ENCODE measurements around the gene TMEM74B.
"Not testable (repeated sequence)": the region's sequence is repeated elsewhere in the genome, so short reads cannot be mapped to it uniquely, and the experiment has no call there.

TMEM74B gene

DNA sequence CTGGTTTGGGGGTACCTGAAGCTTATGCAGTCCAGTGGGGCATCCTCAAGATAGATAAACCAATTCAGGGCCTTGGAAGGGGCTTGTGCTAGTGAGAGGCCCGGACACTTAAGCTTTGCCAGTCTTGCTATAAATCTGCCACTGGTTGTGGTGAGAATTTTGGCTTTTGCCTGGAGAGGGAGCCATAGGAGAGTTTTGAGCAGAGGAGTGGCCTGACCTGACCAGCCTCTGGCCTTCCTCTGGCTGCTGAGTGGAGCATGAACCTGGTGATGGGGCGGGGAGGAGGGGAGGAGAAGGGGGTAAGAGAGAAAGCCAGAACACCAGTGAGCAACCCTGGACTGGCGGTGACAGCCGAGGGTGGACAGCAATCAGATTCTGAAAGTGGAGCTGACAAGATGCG is 7.1 kb downstream of the TMEM74B start:
- no peak for DNase-seq

- no peak for DNase-seq
These were observed 10.0 kb downstream of the TMEM74B start for GRCh38 chr20:1174787-1175186.

DNA sequence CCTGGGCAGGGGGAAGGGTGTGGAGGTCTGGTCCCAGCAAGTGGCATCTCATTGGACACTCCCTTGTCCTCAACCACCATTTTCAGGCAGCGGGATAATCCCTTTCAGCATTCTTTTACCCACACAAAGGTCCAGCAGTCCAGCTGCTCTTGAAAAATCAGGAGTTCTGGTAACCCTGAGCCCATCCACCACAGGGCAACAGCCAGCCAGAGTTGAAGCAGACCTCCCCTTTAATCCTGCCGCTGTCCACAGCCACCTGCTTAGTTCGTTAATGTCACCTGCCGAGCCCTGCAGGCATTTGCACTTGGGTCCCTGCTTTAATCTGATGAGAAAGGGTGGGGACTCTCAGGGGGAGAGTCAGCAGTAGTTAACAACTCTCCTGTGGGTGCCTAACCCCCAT is 11.1 kb downstream of the TMEM74B start:
- DNase-seq, result no peak

DNA sequence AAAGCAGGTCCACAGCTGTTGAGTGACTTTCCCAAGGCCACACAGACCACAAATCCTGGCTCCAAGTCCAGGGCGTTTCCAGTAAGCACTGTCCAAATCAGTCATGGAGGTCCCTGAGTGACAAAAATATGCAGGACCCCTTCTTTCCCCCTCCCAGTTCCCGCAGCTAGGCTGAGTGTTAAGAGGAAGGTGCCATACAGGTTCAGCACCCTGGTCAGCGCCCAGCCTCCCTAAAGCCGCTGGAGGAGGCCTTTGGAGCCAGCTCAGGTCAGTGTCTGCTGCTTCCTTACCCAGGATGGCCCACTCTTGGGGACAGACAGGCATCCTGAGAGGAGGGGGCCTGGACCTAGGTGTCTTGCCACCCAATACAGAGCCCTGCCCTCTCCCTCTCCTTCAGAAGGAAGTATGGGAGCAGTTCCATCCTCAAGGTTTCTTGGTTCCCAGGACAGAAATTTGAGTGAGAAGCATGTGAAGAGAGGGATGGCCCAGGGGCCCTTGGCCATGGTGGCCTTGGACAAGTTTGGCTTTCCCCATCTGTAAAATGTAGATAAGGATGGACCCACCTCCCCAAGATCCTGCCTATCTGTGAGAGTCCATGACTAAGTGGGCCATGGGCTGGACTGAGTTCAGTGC is 13.2 kb downstream of the TMEM74B start:
- DNase-seq, result no peak

DNA sequence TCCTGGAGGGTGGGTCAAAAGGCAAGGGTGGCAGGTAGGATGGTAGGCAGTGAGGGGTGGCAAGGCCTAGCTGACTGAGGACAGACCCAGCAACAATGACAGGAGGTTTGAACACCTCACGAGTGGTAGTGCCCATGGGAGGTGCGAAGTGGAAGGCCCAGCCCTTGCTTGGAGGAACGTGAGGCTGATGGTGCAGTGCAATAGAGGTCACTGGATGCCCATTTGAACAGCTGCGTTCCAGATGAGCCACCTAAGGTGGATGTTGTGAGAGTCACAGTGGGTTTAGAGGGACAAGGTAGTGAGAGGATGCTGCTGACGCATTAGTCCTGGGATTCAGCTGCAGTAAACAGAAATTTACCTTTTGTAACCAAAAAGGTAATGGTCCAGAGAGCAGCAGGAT is 15.6 kb downstream of the TMEM74B start:
- no peak for DNase-seq

DNA sequence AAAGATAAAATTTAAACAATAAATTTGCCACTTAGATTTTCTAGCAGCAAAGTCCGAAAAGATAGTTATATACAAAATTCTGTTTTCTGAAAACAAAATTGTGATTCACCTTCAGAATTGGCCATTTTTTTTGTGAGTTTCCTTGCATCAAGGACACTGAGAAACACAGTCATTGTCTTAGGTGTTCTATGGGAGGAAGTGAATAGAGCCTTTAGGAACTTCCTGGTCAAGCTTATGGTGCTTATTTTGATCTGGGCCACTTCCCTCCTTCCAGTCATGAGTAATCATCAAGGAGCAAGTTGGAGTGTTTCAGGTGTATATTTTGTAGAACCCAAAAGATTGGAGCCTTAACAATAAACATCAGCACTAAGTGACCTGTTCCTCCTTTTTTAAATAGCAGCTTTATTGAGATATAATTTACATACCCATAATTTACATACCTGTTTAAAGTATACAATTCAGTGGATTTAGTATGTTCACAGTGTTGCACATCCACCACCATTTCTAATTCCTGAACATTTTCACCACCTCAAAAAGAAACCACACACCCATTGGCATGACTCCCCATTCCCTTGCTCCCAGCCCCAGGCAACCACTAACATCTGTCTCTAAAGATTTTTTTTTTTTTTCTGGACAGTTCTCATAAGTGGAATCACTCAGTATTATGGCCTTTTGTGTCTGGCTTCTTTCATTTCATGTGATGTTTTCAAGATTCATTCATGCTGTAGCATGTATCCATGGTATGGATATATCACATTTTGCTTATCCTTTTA is 17.6 kb downstream of the TMEM74B start:
- no peak for DNase-seq

DNA sequence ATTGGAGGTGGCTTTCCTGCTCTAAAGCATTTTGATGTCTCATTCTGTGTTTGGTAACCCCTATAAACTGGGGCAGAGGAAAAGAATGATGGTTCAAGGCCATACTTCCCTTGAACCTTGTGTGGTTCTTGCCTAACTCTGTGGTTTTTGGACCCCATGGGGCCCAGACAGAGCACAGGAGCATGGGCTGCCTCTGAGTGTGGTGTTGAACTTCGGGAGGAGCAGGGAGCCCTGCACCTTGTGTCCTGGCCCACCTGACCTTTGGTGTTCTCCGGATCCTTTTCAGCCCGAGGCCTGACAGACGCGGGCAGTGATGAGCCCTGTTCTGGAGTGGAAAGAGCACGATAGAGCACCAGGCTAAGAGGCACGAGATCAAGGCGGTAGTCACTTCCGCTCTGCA is 18.8 kb downstream of the TMEM74B start:
- no peak for DNase-seq

DNA sequence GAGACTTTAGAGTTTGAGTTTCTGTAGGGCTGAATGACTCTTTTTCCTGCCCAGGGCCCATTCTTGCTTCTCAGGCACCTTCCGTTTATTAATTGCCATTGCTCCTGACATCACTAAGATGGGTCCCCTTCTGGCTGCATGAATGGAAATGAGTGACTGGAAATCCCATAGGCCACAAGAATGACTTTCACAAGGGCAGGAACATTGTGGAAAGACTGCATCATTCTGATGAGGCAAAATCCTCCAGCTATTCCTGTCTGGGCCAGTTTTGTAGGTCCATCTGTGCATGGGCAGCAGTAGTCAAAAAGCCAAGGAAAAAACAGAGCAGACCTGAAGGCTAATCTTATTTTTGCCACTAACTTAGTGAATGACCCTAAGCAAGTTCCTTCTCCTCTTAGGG is 19.3 kb downstream of the TMEM74B start:
- DNase-seq, result no peak

DNA sequence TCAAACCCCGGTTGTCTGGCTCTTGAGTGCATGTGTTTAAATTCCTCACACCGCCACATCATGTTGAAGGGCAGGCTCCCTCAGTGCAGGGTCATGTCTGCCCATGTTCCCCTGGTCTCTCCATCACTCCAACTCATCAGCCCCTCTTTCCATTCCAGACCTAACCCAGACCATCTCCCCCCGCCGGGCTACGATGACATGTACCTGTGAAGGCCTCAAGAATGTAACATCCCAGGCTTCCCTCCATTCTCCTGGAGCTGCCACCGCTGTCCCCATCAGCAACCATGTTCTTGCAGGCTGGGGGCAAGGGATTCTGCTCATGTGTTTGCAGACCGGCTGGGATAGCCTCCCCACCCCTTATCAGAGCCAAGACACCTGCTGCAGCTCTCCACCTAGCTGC is 19.9 kb downstream of the TMEM74B start:
- no peak for DNase-seq

- DNase-seq, result no peak
These were observed 21.1 kb downstream of the TMEM74B start for GRCh38 chr20:1163653-1164052.

- no peak for DNase-seq
These were observed 21.7 kb downstream of the TMEM74B start for GRCh38 chr20:1163105-1163504.

GRCh38 chr20:1160991-1161390 is 23.8 kb downstream of the TMEM74B start:
- DNase-seq, result no peak

DNA sequence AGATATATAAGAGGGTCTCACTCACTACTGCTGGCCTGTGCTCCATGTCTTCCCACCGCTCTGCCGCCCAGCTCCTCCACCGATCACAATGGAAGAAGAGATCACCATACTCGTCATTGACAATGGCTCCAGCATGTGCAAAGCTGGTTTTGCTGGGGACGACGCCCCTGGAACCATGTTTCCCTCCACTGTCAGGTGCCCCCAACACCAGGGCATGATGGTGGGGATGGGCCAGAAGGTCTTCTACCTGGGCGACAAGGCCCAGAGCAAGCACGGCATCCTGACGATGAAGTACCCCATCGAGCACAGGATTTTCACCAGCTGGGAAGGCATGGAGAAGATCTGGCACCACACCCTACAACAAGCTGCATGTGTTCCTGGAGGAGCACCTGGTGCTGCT is 24.3 kb downstream of the TMEM74B start:
- DNase-seq, result no peak

DNA sequence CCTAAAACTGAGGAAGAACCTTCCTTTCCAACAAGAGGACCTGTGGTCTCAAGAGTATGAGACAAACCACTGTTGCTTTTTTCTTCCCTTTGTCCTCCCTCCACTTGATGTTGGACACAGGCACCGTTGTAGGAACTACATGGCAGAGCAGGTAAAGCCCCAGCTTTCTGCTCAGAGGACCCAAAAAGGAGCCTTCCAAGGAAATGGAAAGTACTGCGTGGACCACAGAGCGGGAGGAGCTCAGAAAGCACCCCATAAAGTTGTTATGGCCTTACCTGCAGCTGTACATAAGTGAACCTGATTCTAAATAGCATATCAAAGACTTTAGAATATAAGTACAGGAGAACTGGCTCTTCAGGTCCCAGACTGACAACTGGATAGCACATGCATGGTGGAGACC is 29.4 kb downstream of the TMEM74B start:
- no peak for DNase-seq

- no peak for DNase-seq
These were observed 30.1 kb downstream of the TMEM74B start for GRCh38 chr20:1154691-1155090.

GRCh38 chr20:1154226-1154625 is 30.6 kb downstream of the TMEM74B start:
- DNase-seq, result no peak

GRCh38 chr20:1150968-1151367 is 33.8 kb downstream of the TMEM74B start:
- DNase-seq, result no peak

DNA sequence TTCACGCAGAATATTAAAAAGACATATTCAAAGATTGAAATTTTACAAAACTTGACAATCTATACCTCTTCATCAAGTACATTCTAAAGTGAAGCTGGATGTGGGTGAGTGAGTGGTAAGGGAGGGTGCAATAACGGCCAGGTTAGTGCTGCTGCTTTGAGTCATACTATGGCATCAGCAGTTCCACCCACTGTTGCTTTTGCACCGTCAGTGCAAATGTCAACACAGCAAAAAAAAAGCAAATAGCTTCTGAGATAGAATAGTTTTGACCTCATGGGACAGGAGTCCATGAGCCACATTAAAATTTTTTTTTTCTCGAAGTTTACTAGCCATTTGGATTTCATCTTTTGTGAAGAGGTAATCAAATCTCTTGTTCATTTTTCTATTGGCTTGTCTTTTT is 34.6 kb downstream of the TMEM74B start:
- no peak for DNase-seq

DNA sequence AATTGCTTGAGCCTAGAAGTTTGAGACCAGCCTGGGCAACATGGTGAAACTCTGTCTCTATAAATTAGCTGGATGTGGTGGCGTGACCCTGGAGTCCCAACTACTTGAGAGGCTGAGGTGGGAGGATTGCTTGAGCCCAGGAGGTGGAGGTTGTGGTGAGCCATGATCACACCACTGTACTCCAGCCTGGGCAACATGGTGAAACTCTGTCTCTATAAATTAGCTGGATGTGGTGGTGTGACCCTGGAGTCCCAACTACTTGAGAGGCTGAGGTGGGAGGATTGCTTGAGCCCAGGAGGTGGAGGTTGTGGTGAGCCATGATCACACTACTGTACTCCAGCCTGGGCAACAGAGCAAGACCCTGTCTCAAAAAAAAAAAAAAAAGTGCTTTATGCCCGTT is 35.0 kb downstream of the TMEM74B start:
- DNase-seq, result not testable (repeated sequence)

DNA sequence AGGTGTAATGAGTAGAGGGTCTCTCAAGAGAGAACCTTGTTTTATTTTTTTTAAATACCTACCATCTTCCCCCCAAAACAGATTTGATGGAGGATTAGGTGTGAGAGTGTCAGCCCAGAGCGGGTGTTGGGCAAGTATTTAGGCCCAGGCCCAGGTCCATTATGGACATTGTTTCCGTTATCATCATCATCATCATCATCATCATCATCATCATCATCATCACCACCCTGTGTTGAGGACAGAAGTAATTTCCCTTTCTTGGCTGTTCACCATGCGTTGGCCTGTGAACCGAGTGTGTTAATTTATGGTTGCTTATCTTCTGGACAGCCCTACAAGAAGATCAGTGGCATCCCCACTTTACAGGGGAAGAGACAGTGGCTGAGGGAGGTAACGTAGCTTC is 37.8 kb downstream of the TMEM74B start:
- DNase-seq, result no peak

DNA sequence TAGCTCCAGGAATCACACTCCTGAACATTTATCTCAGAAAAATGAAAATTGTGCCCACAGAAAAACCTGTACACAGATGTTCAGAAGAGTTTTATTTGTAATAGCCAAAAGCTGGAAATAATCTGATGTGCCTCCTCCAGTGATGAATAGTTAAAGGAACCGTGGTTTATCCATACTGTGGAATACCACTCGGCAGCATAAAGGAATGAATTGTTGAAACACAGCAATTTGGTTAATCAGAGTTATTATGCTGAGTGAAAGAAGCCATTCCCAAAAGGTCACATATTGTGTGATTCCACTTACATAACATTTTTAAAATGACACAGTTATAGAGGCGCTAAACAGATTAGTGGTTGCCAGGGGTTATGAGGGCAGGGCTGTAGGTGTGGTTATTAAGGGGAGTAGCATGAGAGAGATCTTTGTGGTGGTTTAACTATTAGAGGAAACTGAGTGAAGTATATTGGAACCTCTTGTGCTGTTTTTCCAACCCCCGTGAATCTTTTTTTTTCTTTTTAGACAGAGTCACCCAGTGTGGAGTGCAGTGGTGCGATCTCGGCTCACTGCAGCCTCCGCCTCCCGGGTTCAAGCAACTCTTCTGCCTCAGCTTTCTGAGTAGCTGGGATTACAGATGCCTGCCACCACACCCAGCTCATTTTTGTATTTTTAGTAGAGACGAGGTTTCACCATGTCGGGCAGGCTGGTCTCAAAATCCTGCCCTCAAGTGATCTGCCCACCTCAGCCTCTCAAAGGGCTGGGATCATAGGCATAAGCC is 40.2 kb downstream of the TMEM74B start:
- DNase-seq, result no peak

DNA sequence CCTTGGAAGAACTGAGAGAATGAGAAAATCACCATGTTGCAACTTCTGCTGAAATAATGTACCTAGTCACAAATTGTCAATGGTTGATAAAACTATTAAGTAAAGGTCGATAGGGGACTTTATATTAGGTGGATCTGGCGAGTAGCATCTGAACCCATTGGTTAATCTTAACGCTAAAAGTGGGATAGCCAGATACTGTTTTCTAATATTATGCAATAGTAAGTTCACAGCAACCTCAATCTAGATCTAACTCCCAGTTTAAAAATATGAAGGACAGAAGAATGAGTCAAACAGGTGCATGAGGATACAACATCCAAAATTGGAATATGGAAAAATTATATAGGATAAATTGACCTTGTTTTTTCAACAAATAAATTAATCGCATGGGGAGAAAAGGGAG is 47.5 kb downstream of the TMEM74B start:
- DNase-seq, result no peak

DNA sequence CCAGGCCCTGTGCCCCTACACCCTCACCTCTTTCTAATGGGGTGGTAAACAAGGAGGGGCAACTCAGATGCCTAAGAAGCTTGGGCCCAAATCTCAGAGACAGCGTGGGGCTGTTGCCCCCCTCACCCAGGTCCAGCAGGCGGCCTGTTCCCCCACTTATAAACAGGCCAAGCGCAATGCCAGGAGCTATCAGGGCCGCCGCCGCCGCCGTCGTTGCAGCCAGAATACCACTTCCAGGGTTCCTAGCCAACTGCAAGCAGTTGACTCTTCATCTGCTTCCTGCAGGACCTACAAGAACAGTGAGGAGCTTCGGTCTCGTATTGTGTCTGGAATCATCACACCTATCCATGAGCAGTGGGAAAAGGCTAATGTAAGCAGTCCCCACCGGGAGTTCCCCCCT is 49.9 kb downstream of the TMEM74B start:
- DNase-seq, result no peak

GRCh38 chr20:1134355-1134754 is 50.4 kb downstream of the TMEM74B start:
- no peak for DNase-seq

Data from activated CD4-positive, alpha-beta T cell treated with anti-CD3 and anti-CD28 coated beads for 4 hours (primary cell).